Gastroesophageal sphincter (tissue), 3 donors: ENCODE measurements around the gene ZNF213.

ENCODE experiments used
- CTCF ChIP-seq, 4 experiments: fragments of 200-600 bp in 2 of 4; fragments of 450-650 bp in 2 of 4; sonication (generic) in 1 of 4; IDR thresholded peaks; one replicate each; pipeline ENCODE4 v1.5.1; 2017 to 2019; ENCODE audit warnings: antibody characterized with exemption in 4 of 4, mild to moderate bottlenecking in 2 of 4, moderate library complexity in 2 of 4
- POLR2A ChIP-seq, 2 donors: fragments of 450-650 bp; IDR thresholded peaks; one replicate each; pipeline ENCODE4 v1.6.1; 2017; ENCODE audit warnings: antibody characterized with exemption in 2 of 2, mild to moderate bottlenecking in 2 of 2, moderate library complexity in 1 of 2

GRCh38 chr16:3121851-3122467, 12.9 kb upstream of the ZNF213 start:
- TF ChIP-seq CTCF (IDR thresholded peaks at IDR 0.05) (no peak), POLR2A (IDR thresholded peaks at IDR 0.05) (no peak)
